Suprapubic skin (tissue), 4 donors: ENCODE results near the gene NMUR2.
A peak's percentile ranks its signal among the peaks of the same experiment; 100 is the strongest.

Experiments
- EP300 ChIP-seq: sonication (generic); formaldehyde crosslinking; IDR thresholded peaks from one replicate; pipeline ENCODE4 v1.6.1; 2017; ENCODE audit warnings: antibody characterized with exemption
- POLR2A ChIP-seq, 2 donors: fragments of 450-650 bp; IDR thresholded peaks; one replicate each; pipeline ENCODE4 v1.6.1; 2017; ENCODE audit warnings: antibody characterized with exemption in 2 of 2, mild to moderate bottlenecking in 2 of 2, moderate library complexity in 2 of 2
- POLR2AphosphoS5 ChIP-seq, 3 donors: sonication (generic); formaldehyde crosslinking; IDR thresholded peaks; one replicate each; pipeline ENCODE4 v1.6.1; 2017; ENCODE audit warnings: antibody characterized with exemption in 3 of 3
- TF ChIP-seq, protein P1 (sequence below), 2 donors: fragments of 200-600 bp in 1 of 2; fragments of 450-650 bp in 1 of 2; sonication (generic) in 1 of 2; IDR thresholded peaks; one replicate each; pipeline ENCODE4 v1.5.1; 2016 to 2019; ENCODE audit warnings: antibody characterized with exemption in 2 of 2, mild to moderate bottlenecking in 1 of 2, moderate library complexity in 1 of 2

GRCh38 chr5:152349683-152350526 is 55.2 kb downstream of the NMUR2 start:
- TF ChIP-seq, protein P1, sequence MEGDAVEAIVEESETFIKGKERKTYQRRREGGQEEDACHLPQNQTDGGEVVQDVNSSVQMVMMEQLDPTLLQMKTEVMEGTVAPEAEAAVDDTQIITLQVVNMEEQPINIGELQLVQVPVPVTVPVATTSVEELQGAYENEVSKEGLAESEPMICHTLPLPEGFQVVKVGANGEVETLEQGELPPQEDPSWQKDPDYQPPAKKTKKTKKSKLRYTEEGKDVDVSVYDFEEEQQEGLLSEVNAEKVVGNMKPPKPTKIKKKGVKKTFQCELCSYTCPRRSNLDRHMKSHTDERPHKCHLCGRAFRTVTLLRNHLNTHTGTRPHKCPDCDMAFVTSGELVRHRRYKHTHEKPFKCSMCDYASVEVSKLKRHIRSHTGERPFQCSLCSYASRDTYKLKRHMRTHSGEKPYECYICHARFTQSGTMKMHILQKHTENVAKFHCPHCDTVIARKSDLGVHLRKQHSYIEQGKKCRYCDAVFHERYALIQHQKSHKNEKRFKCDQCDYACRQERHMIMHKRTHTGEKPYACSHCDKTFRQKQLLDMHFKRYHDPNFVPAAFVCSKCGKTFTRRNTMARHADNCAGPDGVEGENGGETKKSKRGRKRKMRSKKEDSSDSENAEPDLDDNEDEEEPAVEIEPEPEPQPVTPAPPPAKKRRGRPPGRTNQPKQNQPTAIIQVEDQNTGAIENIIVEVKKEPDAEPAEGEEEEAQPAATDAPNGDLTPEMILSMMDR (IDR thresholded peaks at IDR 0.05) = peak; percentile 6 to 64
- no peak for TF ChIP-seq POLR2A (IDR thresholded peaks at IDR 0.05)
- no peak for TF ChIP-seq EP300
- no peak for TF ChIP-seq POLR2AphosphoS5 (IDR thresholded peaks at IDR 0.05)
